Body of pancreas (tissue), 4 donors: ENCODE measurements around the gene GPSM3. TPM values are rescaled to one million over a fixed set of nuclear protein-coding genes. Genes with fewer than 3 reads are reported as not detected.
"Not testable (repeated sequence)": the region's sequence is repeated elsewhere in the genome, so short reads cannot be mapped to it uniquely, and the experiment has no call there.

ENCODE experiments used
- ATAC-seq: fragments of 150-250 bp; one replicate; pipeline ENCODE4 v1.9.1; 2016
- DNase-seq, 4 donors: peaks; one replicate each; pipeline ENCODE4 v3.0.0-alpha.2; 2019
- H3K27ac ChIP-seq, 4 donors: fragments of 200-600 bp; sonication (generic); 1 replicate in 3 of 4; 2 replicates in 1 of 4; pipeline versions ENCODE4 v1.5.1 to v1.6.1; 2016 to 2019; ENCODE audit warnings: mild to moderate bottlenecking in 1 of 4, mixed read lengths in 1 of 4, moderate library complexity in 1 of 4
- H3K27me3 ChIP-seq, 2 donors: fragments of 200-600 bp; sonication (generic); one replicate each; pipeline ENCODE4 v1.6.0; 2016; ENCODE audit warnings: mild to moderate bottlenecking in 1 of 2
- H3K36me3 ChIP-seq, 2 donors: fragments of 200-600 bp; sonication (generic); replicated peaks in 1 of 2; 2 replicates each; pipeline ENCODE4 v1.5.1; 2016; ENCODE audit warnings: low read depth in 2 of 2; ENCODE audit not compliant: insufficient read depth in 1 of 2
- H3K4me1 ChIP-seq: fragments of 200-600 bp; sonication (generic); one replicate; pipeline ENCODE4 v1.6.0; 2016
- H3K4me3 ChIP-seq, 2 donors: fragments of 200-600 bp; sonication (generic); 1 replicate in 1 of 2; 2 replicates in 1 of 2; pipeline ENCODE4 v1.5.1; 2016 to 2019
- H3K9me3 ChIP-seq, 3 donors: fragments of 200-600 bp; sonication (generic); 1 replicate in 2 of 3; 2 replicates in 1 of 3; pipeline ENCODE4 v1.5.1; 2016
- POLR2A ChIP-seq, 3 donors: fragments of 450-650 bp; IDR thresholded peaks; one replicate each; pipeline ENCODE4 v1.6.1; 2016; ENCODE audit warnings: antibody characterized with exemption in 3 of 3, mild to moderate bottlenecking in 2 of 3
- WGBS, 2 donors: methylation state at CpG; one replicate each; pipeline ENCODE4 v1.1.5; 2017; 5-methylcytosine and 5-hydroxymethylcytosine counted together
- intact Hi-C: fragments of 100-400 bp; cut with DNase I; formaldehyde crosslinking; loops from one replicate; pipeline ENCODE4 v1.15.1; 2023
- total RNA-seq, 2 donors: library from RNA; depleted of rRNA; stranded (reverse); fragments of >200 nt; gene quantifications; one replicate each; pipeline ENCODE4 v1.1.0, GENCODE V29; 2016
- TF ChIP-seq, protein P1 (sequence below), 7 experiments: fragments of 450-650 bp in 4 of 7; fragments of 200-600 bp in 3 of 7; sonication (generic) in 3 of 7; IDR thresholded peaks; one replicate each; pipeline ENCODE4 v1.5.1; 2016 to 2019; ENCODE audit warnings: antibody characterized with exemption in 7 of 7

GPSM3 gene
- total RNA-seq, 2 donors from 2014 or later, result 1.3 to 6.0 TPM

GRCh38 chr6:32148289-32149091, 44.0 kb downstream of the GPSM3 start:
- intact Hi-C loops, result no loop called here
- H3K27ac ChIP-seq, result no peak overlapping the region

DNA sequence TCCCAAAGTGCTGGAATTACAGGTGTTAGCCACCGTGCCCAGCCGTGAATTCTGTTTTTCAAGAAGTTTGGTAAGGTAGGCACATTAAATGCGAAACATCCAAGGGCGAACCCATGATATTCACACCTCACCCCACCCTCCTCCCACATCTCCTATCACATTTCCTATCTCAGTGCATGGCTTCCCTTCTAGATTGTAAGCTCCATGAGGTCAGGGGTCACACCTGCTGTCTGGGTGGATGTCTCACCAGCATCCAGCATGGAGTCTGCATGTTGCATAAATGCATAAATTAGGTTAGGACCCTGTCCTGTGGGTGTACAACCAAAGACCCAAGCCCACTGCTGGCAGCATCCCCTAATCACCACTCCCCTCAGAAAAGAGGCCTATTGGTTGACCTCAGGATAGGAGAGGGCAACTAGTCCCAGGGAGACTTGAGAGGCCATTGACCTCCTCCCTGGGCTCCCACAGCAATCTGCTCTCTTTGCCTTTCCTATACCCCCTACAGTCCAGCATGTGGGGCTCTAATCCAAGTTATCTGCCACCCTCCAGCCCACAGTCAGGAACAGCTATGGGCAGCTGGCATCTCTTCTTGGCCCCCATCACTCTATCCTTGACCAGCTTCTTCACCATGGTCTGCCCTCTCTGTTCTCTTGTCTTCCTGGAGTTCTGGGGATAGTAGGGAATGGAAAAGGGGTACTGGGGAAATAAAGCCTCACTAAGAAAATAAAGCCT, 44.9 kb downstream of the GPSM3 start:
- DNase-seq, result no peak
- Histone ChIP-seq H3K9me3 (no peaks in the 10 kb centered on the region), H3K27ac (no peak overlapping the region), H3K4me3 (no peak overlapping the region), H3K4me1 (peaks cover 13% of the 10 kb centered on the region), H3K36me3 (no peaks in the 10 kb centered on the region), H3K27me3 (peaks cover 0 to 8% of the 10 kb centered on the region in 2 donors)
- intact Hi-C loops, result no loop called here
- TF ChIP-seq, protein P1, sequence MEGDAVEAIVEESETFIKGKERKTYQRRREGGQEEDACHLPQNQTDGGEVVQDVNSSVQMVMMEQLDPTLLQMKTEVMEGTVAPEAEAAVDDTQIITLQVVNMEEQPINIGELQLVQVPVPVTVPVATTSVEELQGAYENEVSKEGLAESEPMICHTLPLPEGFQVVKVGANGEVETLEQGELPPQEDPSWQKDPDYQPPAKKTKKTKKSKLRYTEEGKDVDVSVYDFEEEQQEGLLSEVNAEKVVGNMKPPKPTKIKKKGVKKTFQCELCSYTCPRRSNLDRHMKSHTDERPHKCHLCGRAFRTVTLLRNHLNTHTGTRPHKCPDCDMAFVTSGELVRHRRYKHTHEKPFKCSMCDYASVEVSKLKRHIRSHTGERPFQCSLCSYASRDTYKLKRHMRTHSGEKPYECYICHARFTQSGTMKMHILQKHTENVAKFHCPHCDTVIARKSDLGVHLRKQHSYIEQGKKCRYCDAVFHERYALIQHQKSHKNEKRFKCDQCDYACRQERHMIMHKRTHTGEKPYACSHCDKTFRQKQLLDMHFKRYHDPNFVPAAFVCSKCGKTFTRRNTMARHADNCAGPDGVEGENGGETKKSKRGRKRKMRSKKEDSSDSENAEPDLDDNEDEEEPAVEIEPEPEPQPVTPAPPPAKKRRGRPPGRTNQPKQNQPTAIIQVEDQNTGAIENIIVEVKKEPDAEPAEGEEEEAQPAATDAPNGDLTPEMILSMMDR (IDR thresholded peaks at IDR 0.05), result no peak
- TF ChIP-seq POLR2A (IDR thresholded peaks at IDR 0.05), result no peak
- ATAC-seq, result no peak
- WGBS, 2 donors, result 85% methylated on average over 4 of the region's 4 CpGs

More at GRCh38 chr6:32148289-32149091, 44.0 kb downstream of the GPSM3 start:
- H3K4me3 ChIP-seq, result peak overlapping the region in 1 of 2 donors; percentile 5
- peak; percentile 86 for ATAC-seq
- H3K4me1 ChIP-seq, result peaks cover 20% of the 10 kb centered on the region
- H3K36me3 ChIP-seq, result no peaks in the 10 kb centered on the region
- 11 to 20% methylated on average over 35 to 39 of the region's 39 CpGs for WGBS, 2 donors
- H3K9me3 ChIP-seq, result no peaks in the 10 kb centered on the region
- TF ChIP-seq, protein P1 (IDR thresholded peaks at IDR 0.05), result peak in 5 of 7 experiments; percentile 4 to 26 (median 18)
- TF ChIP-seq POLR2A (IDR thresholded peaks at IDR 0.05), result no peak
- H3K27me3 ChIP-seq, result peaks cover 0 to 8% of the 10 kb centered on the region in 2 donors
- peak; percentile 71 to 84 (median 80) for DNase-seq

DNA sequence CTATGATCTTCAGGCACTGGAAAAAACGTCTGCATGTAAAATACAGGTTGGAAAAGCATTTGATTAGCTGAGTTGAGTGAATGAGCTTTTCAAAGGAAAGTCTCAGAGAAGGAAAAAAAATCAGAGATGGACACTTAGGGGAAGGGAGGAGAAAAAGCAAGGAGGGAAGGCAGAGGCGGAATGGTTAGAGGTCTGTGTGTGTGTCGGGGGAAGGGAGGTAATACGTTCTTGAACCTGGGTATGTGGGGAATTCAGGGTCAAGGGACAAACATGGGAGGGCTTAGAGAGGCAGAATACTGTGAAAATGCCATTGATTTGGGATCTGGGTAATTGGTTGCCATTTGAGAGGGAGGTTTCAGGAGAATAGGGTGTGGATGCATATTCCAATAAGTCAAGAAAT, 45.8 kb downstream of the GPSM3 start:
- H3K4me3 ChIP-seq, result no peak overlapping the region

DNA sequence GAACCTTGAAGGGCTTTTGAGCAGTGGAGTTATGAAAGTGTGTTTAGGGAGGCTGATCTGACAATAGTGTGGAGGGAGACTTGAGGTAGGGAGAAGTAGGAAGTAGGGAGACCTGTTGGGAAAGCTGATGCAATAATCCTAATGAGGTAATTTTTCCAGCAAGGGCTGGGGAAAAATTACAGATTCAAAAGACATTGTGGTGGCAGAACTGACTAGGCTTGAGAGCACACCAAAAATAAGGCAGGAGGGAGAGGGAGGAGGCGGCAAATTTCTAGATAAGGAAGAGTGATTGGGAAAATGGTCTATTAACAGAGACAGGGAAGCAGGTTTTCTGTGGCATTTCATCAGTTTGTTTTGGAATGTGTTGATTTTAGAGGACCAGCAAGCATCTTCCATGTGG, 46.2 kb downstream of the GPSM3 start:
- Histone ChIP-seq H3K36me3 (no peaks in the 10 kb centered on the region), H3K4me3 (no peak overlapping the region), H3K27me3 (peaks cover 0 to 8% of the 10 kb centered on the region in 2 donors), H3K4me1 (peaks cover 13% of the 10 kb centered on the region), H3K27ac (no peak overlapping the region), H3K9me3 (no peaks in the 10 kb centered on the region)
- no peak for ATAC-seq
- whole genome bisulfite sequencing, 2 donors, result 53 to 65% methylated on average over 1 of the region's 1 CpG
- TF ChIP-seq POLR2A (IDR thresholded peaks at IDR 0.05), result no peak
- TF ChIP-seq, protein P1 (IDR thresholded peaks at IDR 0.05), result no peak
- DNase-seq, result no peak
- intact Hi-C loops, result no loop called here

More for the DNA sequence above, 45.8 kb downstream of the GPSM3 start:
- intact Hi-C loops, result no loop called here
- Histone ChIP-seq H3K9me3 (no peaks in the 10 kb centered on the region), H3K27me3 (peaks cover 0 to 8% of the 10 kb centered on the region in 2 donors), H3K4me1 (peaks cover 13% of the 10 kb centered on the region), H3K36me3 (no peaks in the 10 kb centered on the region), H3K27ac (no peak overlapping the region)
- WGBS, 2 donors, result 32 to 44% methylated on average over 4 of the region's 4 CpGs
- ATAC-seq, result no peak
- DNase-seq, result no peak
- no peak for TF ChIP-seq POLR2A (IDR thresholded peaks at IDR 0.05)
- TF ChIP-seq, protein P1 (IDR thresholded peaks at IDR 0.05), result no peak

DNA sequence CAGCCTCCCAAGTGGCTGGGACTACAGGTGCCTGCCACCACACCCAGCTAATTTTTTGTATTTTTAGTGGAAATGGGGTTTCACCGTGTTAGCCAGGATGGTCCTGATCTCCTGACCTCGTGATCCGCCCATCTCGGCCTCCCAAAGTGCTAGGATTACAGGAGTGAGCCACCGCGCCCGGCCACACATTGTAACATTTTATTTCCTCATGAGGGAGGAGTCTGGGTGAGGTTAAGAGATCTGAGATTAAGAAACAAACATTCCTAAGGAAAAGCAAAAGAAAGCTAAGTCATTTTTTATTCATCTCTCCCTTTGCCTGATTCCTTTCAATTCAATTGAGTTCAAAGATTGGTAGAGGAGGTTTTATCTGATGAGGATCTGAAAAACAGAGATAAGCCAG, 48.2 kb downstream of the GPSM3 start:
- H3K9me3 ChIP-seq, H3K4me3 ChIP-seq, H3K36me3 ChIP-seq, DNase-seq, ATAC-seq, H3K27me3 ChIP-seq, H3K27ac ChIP-seq, intact Hi-C loops: not testable (repeated sequence)
- WGBS, 2 donors, result 79 to 89% methylated on average over 7 of the region's 7 CpGs
- peaks cover 13% of the 10 kb centered on the region for H3K4me1 ChIP-seq
